HCT116 (cell line): ENCODE results near the gene DCHS2.

ENCODE experiments used
- POLR2A ChIP-seq: IDR thresholded peaks from 2 replicates; pipeline ENCODE4 v1.7.0; 2011; ENCODE audit warnings: borderline replicate concordance; ENCODE audit not compliant: insufficient read depth, insufficient read length; ENCODE audit errors: extremely low read depth
- RAD21 ChIP-seq: IDR thresholded peaks from 2 replicates; pipeline ENCODE4 v1.6.1; 2012; ENCODE audit warnings: low read depth, mild to moderate bottlenecking

GRCh38 chr4:154466336-154466735 lies 25.3 kb downstream of the DCHS2 start:
- TF ChIP-seq RAD21: no peak
- no peak for TF ChIP-seq POLR2A
